OCI-LY1 (cell line): ENCODE data around the gene KIF2B.

Experiments used
- CTCF ChIP-seq: fragments of 200-600 bp; sonication (generic), shearing (Covaris generic); IDR thresholded peaks from 2 replicates; pipeline ENCODE4 v1.5.1; 2017; ENCODE audit warnings: mild to moderate bottlenecking, antibody characterized with exemption, low read length, moderate library complexity, mixed read lengths
- EZH2 ChIP-seq: fragments of 200-600 bp; sonication (generic), shearing (Covaris generic); IDR thresholded peaks from 2 replicates; pipeline ENCODE4 v1.8.0; 2017; ENCODE audit warnings: borderline replicate concordance, mixed run types, mild to moderate bottlenecking, antibody characterized with exemption, low read length, moderate library complexity, mixed read lengths

GRCh38 chr17:53818271-53818670, 4.5 kb upstream of the KIF2B start:
- TF ChIP-seq CTCF (no peak), EZH2 (no peak)
